ENCODE data around the gene SKOR1.
A peak's percentile ranks its signal among the peaks of the same experiment; 100 is the strongest.

Gene SKOR1

DNA sequence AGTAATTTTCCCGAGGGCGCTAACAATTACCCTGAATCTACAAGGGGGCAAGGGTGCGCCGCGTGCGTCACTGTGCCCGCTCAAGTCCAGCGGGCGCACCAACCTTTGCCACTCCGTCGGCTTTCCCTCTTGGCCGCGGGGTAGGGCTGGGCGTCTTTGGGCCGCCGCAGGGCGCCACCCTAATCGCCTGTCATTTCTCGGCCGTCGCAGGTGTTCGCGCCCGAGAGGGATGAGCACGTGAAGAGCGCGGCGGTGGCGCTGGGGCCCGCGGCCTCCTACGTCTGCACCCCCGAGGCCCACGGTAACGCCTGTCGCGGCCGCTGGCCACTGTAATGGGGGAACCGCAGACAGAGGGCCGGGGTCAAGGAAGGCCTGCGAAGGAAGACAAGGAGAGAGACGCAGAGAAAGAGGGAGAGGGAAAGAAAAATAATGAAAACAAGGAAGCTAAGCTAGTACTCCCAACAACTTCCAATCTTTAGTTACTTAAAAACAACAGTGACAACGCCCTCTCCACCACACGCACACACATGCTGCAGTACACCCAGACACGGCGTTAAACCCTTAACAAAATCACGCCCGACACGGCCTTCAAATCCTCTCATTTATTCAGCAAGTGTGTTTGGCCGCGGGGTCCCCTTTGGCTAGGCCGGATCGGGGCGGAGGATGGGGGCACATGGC, 3.8 kb downstream of the SKOR1 start:
- Histone ChIP-seq H3K4me3 (peak overlapping the region in 2 of 7 experiments; percentile 1 to 15), H3K27ac (no peak overlapping the region)

DNA sequence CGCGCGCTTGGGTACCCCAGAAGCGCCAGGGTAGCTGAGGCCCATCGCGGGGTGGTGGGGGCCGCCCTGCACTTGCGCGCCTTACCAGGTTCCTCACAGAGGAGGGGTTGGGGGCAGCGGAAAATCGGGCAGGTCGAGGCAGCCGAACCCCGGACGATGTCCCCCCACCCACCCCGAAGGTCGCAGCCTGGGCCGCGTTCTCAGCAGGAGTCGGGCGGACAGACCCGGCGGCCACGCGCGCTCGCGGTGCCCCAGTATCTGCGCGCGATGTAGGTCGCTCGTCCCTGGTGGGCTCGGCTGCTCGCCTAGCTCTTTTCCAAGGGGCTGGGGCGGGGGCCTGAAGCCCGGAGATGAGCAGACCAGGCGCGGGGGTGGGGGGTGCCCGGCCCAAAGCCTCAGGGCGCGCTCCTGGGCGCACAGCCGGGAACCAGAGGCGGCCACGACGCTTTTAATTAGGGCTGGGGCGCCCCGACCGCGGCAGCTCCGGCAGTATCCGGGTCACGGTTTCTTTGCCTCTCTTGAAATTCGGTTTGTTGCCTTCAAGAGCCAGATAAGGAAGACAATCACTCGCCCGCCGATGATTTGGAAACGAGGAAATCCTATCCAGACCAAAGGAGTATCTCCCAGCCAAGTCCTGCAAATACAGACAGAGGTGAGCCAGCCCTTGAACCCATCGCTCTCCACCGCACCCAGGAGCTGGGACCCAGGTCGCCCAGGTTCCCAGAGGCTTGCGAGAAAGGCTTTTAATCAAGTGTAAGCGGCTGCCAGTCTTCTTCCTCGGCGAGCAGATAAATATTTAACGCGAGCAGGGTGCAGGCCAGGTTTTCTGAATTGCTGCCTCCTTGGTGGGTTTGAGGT, 4.6 kb downstream of the SKOR1 start:
- Histone ChIP-seq H3K4me3 (peak overlapping the region in 1 of 7 experiments; percentile 1), H3K27ac (no peak overlapping the region)

DNA sequence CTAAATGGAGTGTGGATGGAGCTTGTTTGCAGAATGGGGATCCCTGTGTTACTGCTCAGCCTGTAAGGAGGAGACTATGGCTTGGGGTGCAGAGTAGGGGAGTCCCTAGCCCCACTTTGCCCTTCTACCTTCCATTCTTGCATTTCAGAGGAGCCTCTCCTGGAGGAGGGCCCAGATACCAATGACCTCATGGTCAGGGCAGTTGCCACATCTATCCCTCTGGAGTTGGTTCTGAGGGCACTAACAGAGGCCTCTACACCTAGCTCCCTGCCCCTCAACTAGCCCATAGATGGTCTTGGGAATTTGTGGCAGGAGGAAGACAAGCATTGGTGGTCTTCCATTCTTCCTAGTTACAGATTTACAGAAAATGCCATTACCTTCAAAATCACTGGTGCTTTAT, 6.1 kb downstream of the SKOR1 start:
- H3K4me3 ChIP-seq, result no peak overlapping the region
- no peak overlapping the region for H3K27ac ChIP-seq

DNA sequence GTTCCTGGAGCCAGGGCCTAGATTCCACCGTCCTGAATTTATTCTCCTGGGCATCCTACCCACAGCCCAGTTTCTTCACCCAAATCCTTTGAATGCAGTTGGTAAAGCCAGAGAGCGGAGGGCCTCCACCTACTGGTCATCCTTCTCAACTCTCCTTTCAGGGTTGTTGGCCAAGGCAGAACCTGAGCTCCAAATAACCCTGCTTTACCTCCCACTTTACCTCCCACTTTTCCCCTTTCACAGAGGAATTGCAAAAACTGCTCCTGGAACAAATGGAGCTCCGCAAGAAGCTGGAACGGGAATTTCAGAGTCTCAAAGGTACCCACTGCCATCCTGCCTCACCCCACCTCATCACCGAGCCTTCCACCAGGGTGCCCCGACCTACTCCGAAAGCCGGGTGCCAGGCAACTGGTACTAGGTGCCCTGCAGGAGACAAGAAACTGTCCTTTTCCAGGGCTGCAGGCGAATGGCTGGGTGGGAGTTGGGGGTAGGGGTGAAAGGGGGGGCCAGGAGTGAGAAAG, 6.8 kb downstream of the SKOR1 start:
- no peak overlapping the region for H3K4me3 ChIP-seq
- H3K27ac ChIP-seq, result no peak overlapping the region

DNA sequence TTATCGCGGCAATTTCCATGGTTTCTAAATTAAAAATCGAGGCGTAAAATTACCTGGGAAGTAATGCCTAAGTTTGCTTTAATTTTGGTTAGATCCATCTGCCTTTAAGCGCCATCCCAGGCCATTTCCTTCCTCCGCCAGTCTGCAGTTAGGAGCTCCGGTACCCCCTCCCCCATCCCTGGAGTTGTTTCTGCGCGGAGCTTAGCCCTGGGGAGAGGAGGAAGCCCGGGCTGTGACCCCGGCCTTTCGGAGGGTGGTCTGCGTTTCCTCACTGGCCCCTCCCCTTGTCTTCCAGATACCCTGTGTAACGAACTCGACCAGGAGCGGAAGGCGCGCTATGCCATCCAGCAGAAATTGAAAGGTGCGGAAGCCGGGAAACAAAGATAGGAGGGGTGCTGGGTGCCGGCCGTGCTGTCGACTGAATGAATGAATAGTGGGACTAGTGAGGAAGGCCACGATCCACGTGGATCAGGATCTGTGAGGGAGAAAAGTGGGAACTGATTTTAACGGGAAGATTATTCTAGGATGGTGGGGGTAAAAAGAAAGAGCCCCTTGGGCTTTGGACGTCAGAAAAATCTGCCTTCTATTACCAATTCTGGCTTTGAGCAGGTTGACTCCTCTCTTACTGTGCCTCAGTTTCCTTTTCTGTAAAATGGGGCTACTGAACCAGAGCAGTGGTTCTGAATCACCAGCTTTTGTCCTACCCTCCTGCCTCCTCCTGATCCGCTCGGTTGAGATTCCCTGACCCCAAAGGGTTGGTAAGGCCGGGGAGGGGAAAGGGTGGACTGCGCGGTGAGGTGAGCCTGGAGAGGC, 7.8 kb downstream of the SKOR1 start:
- H3K27ac ChIP-seq, result no peak overlapping the region
- peak overlapping the region in 2 of 7 experiments; percentile 4 to 27 for H3K4me3 ChIP-seq

DNA sequence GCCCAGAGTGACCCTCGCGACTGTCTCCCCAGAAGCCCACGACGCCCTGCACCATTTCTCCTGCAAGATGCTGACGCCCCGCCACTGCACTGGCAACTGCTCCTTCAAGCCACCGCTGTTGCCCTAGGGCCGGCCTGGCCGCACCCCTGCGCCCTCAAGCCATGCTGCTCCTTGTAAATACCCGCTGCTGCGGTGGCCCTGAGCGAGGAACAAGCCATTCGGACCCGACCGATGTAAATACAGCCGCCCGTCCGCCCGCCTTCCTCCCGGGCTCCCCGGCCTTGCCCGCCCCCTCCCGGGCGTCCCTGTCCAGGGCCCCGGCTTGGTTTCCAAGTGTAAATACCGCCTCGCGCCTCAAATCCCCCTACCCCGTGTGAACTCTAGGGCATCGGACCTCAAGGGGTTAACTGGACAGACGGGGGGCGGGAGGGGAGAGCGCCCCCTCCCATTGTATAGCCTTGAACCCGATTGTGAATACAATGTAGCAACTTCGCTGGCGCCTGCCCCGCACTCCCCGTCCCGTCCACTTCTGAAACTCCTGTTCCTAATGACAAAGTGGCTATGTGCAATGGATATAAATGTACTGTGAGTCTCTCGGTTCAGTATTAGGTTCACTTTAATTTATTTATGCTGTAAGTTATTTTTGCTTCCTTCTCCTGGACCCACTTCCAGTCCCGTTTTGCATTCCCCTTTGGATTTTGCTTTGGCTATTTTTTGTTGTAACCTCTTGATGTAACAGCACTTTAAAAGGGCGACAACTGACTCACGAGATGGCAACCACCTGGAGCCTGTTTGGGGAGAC, 8.6 kb downstream of the SKOR1 start:
- H3K4me3 ChIP-seq, result peak overlapping the region; percentile 16 to 36 (median 24)
- no peak overlapping the region for H3K27ac ChIP-seq

DNA sequence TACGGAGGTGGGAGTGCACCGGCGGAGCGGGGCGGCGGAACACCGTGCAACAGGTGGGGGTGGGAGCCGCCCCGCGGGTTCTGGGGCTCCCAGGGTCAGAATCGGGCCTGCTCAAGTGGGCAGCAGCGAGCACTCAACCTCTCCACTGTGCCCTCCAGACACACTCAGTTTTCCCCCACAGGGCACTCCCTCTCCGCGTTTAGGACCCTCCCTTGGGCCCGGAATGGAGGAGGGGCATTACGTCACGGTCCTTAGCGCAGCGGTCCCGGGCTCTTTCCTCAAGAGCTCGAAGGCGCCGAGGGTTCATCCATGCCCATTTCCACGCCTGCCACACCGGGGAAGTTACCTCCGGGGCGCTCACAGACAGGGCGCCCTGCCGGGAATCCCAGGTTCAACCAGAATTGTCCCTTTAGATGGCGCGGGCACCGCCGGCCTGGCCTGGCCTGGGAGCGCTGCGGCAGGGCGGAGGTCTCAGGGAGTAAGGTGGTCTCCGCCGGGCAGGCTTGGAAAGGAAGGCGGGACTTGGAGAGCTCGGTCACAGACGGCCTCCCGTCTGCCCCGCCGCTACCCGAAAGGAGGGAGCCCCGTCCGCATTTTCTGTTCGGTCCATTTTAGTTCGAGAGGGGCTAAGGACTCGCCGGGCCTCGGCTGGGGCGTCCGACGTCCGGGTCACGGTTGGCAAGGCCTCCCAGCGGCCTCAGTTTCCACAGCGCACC, 9.4 kb downstream of the SKOR1 start:
- Histone ChIP-seq H3K4me3 (peak overlapping the region; percentile 16 to 36 (median 24)), H3K27ac (no peak overlapping the region)

DNA sequence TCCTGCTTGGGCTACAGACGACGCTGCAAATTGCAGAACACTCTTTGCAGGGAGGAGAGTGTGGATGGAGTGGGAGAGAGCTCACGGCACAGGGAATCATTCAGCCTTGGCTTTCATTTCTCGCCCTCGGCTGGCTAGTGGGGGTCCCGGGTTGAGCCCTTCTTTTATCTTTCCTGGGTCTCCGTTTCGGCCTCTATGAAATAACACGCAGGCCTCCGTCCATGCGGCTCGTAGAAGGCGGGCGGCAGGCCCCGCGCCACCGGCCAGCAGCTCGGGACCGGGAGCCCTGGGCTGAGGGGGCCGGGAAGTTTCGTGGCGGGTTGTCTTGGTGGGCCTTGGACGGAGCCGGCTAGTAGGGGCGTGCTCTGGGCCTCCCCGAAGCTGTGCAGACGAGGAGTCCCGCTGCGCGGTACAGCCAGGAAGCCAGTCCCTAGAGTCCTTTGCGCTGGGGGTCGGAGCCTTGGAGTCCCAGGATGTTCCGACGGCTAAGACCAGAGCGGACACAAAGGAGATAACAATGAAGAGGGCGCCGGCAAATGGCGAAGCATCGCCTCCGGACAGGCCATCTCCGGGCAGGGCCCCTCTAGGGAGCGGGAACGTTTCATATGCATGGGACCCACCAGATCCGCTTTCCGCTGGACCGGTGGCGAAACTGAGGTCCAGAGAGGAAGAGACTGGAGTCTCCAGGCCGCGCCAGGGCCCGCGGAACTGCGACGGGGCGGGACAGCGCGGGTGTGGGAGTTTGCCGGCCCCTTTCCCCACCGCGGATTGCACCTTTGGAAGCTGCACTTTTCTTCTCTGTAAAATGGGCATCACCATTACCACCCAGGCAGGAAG, 10.2 kb downstream of the SKOR1 start:
- Histone ChIP-seq H3K4me3 (peak overlapping the region; percentile 16 to 36 (median 24)), H3K27ac (no peak overlapping the region)

DNA sequence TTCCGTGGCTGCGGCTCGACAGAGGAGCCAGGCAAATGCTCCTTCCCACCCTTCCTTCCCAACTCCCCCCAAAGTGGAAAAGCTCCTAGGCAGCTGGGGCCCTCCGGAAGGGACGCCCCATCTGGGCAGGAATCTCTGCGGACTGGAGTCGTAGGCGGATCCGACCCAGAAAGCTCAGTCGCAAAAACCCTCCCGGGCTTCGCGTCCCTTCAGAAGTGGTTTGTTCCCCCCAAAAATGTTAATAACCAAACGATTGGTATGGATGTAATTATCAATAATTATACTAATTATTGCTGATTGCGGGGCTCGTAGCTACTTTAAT, 10.8 kb downstream of the SKOR1 start:
- peak overlapping the region; percentile 16 to 36 (median 24) for H3K4me3 ChIP-seq

DNA sequence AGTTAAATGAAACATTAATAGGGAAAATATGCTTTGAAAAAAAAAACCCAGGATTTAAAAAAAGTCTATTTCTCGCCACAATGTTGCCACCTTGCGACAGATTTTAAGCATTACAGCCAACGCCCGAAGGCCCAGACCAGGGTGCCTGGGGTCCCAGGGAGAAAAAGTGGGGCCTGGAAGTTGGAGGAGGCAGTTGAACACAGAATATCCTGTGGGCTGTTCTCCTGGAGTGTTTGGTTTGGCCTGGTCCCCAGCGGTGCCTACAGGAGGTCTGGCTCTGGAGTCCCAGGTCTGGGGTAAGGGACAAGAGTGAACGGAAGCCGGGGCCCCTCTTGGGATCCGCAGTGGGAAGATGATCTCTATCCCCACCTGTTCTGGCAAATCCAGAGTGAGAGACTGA, 11.2 kb downstream of the SKOR1 start:
- Histone ChIP-seq H3K27ac (no peak overlapping the region), H3K4me3 (peak overlapping the region in 5 of 7 experiments; percentile 23 to 36 (median 24))

More for the DNA sequence above, 10.8 kb downstream of the SKOR1 start:
- H3K27ac ChIP-seq, result no peak overlapping the region

DNA sequence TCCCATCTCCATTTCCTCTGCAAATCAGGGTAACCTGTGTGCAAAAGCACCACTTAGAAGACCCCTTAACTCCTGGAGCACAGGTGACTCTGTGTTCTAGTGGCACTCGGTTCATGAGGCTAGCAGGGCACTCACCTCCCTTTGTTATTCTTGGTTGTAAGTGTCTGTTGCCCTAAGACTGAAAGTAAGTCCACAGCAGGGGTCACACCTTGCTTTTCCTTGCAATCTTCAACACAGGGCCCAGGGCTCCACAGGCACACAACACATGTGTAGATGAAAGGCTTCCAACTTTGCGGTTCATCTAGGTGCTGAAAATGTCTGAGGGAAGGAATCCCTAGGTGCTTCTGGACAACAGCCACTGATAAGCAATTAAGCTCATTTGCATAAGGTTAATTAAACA, 11.6 kb downstream of the SKOR1 start:
- Histone ChIP-seq H3K27ac (no peak overlapping the region), H3K4me3 (no peak overlapping the region)

DNA sequence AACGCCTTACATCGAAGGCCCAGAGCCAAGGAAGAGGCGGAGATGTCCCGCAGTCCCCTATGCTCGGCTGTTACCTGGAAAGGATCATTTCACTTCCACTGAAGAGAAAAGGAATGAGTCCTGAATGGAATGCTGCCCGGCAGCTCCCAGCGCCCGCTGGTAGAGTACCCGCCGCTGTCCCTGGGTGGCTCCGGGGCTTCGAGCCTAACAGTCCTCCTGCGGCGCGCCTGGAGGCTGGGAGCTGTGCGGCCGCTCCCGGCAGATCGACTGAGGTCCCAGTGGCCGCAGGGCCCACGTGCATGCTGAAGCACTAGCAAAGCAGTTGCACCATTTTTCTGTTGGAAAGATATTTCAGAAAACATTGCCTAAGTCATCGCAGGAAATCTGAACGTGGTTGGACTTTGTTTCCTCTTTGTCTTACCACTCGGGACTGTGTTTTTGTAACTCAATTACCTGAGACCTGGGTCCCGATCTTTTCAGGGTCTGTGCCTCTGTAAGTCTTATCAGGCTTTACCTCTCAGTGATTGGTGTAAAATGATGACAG, 13.6 kb downstream of the SKOR1 start:
- peak overlapping the region; percentile 12 to 90 (median 82) for H3K4me3 ChIP-seq

DNA sequence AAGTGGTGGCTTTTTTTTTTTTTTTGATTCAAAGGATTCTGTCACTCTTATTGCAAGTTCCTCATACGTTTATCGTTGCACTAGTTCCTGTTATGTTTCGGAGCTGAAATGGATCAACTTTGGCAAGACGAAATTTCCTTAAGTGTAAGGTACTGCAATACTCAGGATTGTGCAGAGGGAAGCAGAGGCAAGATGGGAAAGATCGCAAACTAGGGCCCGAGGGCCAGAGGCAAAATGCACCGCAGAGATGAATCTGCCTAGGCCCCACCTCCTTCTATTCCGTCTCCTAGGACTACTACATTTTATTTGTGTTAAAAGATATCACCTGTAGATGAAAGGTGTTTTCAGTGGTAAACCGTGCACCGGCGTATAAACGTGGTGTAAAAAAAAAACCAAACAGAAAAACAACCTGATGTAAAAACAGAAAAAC, 14.2 kb downstream of the SKOR1 start:
- H3K4me3 ChIP-seq, result peak overlapping the region; percentile 12 to 90 (median 82)
- peak overlapping the region in 19 of 21 experiments; percentile 46 to 99 (median 96) for H3K27ac ChIP-seq

More for the DNA sequence above, 13.6 kb downstream of the SKOR1 start:
- H3K27ac ChIP-seq, result peak overlapping the region in 11 of 21 experiments; percentile 15 to 99 (median 97)

DNA sequence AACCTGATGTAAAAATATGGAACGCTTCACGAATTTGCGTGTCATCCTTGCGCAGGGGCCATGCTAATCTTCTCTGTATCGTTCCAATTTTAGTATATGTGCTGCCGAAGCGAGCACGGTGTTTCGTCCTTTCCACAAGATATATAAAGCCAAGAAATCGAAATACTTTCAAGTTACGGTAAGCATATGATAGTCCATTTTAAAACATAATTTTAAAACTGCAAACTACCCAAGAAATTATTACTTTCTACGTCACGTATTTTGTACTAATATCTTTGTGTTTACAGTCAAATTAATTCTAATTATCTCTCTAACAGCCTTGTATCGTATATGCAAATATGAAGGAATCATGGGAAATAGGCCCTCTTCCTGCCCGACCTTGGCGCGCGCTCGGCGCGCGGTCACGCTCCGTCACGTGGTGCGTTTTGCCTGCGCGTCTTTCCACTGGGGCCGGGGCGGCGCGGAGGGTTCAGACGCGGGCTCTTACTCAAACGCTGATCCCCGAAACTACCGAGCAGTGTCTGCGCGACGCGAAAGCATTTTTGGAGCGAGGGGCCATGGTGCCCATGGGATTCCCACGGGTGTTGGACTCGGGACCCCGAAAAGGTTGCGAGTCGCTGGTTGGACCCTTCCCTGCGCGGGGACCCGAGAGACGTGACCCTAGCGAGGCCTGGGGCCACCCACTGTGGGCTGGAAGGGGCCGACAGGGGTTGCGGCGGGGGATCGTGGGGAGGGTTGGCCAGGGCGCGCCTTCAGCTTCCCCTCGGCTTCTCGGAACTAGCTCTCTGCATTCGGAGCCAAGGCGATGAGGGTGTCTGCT, 14.8 kb downstream of the SKOR1 start, which contains the start of gene RNU6-1:
RNU6-1 (minus strand) TSS at position 117 of the 820 bp plus-strand sequence.
- Histone ChIP-seq H3K4me3 (peak within 1 kb of the TSS; percentile 60 to 90 (median 82)), H3K27ac (peak within 1 kb of the TSS; percentile 70 to 99 (median 96))

DNA sequence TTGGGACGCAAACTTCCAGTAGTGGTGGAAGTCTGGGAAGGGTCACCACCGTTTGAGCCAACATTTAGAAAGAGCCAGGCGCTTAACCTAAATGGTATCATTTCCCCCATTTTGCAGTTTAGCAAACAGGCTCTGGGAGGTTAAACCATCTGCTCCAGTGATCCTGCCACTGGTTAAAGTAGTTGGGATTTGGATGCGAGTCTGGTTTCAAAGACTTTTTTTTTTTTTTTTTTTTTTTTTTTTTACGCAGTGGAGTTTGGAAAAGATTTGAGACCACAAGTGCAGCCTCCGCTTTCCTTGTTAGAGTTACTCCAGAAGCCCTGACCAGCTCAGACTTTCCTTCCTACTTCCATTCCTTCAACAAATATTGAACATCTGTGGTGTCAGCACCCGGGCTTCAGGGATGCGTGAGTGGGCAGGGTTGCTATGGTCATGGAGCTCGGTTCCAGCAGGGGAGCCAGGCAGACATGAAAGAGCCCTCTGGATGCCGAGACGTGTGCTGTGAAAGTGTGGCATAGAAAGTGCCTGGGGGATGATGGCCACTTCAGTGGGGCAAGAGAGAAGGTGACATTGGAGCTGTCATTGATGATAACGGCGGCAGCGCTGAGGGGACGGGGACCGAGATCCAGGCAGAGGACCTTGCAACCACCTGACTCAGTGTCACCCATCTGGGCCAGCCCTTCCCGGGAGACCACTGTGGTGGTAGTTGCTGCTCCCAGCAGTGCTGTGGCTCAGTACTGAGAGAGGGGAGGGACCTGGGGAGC, 15.6 kb downstream of the SKOR1 start:
- H3K4me3 ChIP-seq, result peak overlapping the region; percentile 60 to 90 (median 82)

DNA sequence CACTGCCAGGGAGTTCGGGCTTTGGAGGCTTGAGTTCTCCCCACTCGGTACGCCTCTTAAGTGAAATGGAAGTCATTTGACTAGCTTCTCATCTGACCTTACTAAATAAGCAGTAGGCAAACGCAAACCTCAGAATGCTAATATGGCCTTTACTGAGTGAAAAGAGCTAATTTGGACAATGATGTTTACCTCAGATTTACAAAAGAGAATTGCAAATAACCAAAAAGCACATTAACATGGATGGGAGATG, 16.1 kb downstream of the SKOR1 start:
- H3K27ac ChIP-seq, result peak overlapping the region in 11 of 21 experiments; percentile 45 to 99 (median 96)
- peak overlapping the region in 6 of 7 experiments; percentile 60 to 90 (median 84) for H3K4me3 ChIP-seq

More for the DNA sequence above, 15.6 kb downstream of the SKOR1 start:
- peak overlapping the region; percentile 70 to 99 (median 96) for H3K27ac ChIP-seq
